Measurements from ENCODE around the gene MEGF9.

MEGF9 gene

GRCh38 chr9:120569556-120569955 is 144.7 kb downstream of the MEGF9 start:
- Histone ChIP-seq H3K36me3 (ENCODE audit: insufficient read depth, low read length) (peaks cover 73% of the 10 kb centered on the region), H3K9ac (ENCODE audit: low read depth, low read length) (no peak overlapping the region), H3K27ac (ENCODE audit: low read depth, low read length) (no peak overlapping the region), H3K9me3 (ENCODE audit: insufficient read depth, low read depth, low read length) (no peaks in the 10 kb centered on the region), H3K4me1 (ENCODE audit: insufficient read depth, low read length) (no peaks in the 10 kb centered on the region), H3K27me3 (ENCODE audit: insufficient read depth, low read length) (no peaks in the 10 kb centered on the region), H3K4me3 (ENCODE audit: low read length) (no peak overlapping the region)
- WGBS: 92% methylated on average over 5 of the region's 5 CpGs

- no peaks in the 10 kb centered on the region for H3K27me3 ChIP-seq (ENCODE audit: insufficient read depth, low read length)
- H3K27ac ChIP-seq (ENCODE audit: low read depth, low read length): no peak overlapping the region
- no peaks in the 10 kb centered on the region for H3K4me1 ChIP-seq (ENCODE audit: insufficient read depth, low read length)
- H3K36me3 ChIP-seq (ENCODE audit: insufficient read depth, low read length): peaks cover 75% of the 10 kb centered on the region
- no peak overlapping the region for H3K4me3 ChIP-seq (ENCODE audit: low read length)
- H3K9ac ChIP-seq (ENCODE audit: low read depth, low read length): no peak overlapping the region
- 95% methylated on average over 5 of the region's 5 CpGs for WGBS
- no peaks in the 10 kb centered on the region for H3K9me3 ChIP-seq (ENCODE audit: insufficient read depth, low read depth, low read length)
Observed at GRCh38 chr9:120568816-120569215, 145.5 kb downstream of the MEGF9 start.

- H3K9me3 ChIP-seq (ENCODE audit: insufficient read depth, low read depth, low read length): no peaks in the 10 kb centered on the region
- no peak overlapping the region for H3K4me3 ChIP-seq (ENCODE audit: low read length)
- no peak overlapping the region for H3K9ac ChIP-seq (ENCODE audit: low read depth, low read length)
- no peak overlapping the region for H3K27ac ChIP-seq (ENCODE audit: low read depth, low read length)
- H3K36me3 ChIP-seq (ENCODE audit: insufficient read depth, low read length): peaks cover 75% of the 10 kb centered on the region
- no peaks in the 10 kb centered on the region for H3K4me1 ChIP-seq (ENCODE audit: insufficient read depth, low read length)
- H3K27me3 ChIP-seq (ENCODE audit: insufficient read depth, low read length): no peaks in the 10 kb centered on the region
- 92% methylated on average over 4 of the region's 4 CpGs for WGBS
Observed at GRCh38 chr9:120567874-120568273, 146.4 kb downstream of the MEGF9 start.

- Histone ChIP-seq H3K4me1 (ENCODE audit: insufficient read depth, low read length) (no peaks in the 10 kb centered on the region), H3K36me3 (ENCODE audit: insufficient read depth, low read length) (peaks cover 74% of the 10 kb centered on the region), H3K27ac (ENCODE audit: low read depth, low read length) (no peak overlapping the region), H3K4me3 (ENCODE audit: low read length) (no peak overlapping the region), H3K9ac (ENCODE audit: low read depth, low read length) (no peak overlapping the region), H3K27me3 (ENCODE audit: insufficient read depth, low read length) (no peaks in the 10 kb centered on the region), H3K9me3 (ENCODE audit: insufficient read depth, low read depth, low read length) (no peaks in the 10 kb centered on the region)
- WGBS: 96% methylated on average over 3 of the region's 3 CpGs
Observed at GRCh38 chr9:120567081-120567480, 147.2 kb downstream of the MEGF9 start.

GRCh38 chr9:120564589-120564988 is 149.7 kb downstream of the MEGF9 start:
- Histone ChIP-seq H3K9me3 (ENCODE audit: insufficient read depth, low read depth, low read length) (no peaks in the 10 kb centered on the region), H3K9ac (ENCODE audit: low read depth, low read length) (no peak overlapping the region), H3K36me3 (ENCODE audit: insufficient read depth, low read length) (peaks cover 57% of the 10 kb centered on the region), H3K27me3 (ENCODE audit: insufficient read depth, low read length) (no peaks in the 10 kb centered on the region), H3K27ac (ENCODE audit: low read depth, low read length) (no peak overlapping the region), H3K4me1 (ENCODE audit: insufficient read depth, low read length) (no peaks in the 10 kb centered on the region), H3K4me3 (ENCODE audit: low read length) (no peak overlapping the region)
- 95% methylated on average over 3 of the region's 3 CpGs for WGBS

- Histone ChIP-seq H3K9me3 (ENCODE audit: insufficient read depth, low read depth, low read length) (no peaks in the 10 kb centered on the region), H3K9ac (ENCODE audit: low read depth, low read length) (no peak overlapping the region), H3K4me3 (ENCODE audit: low read length) (no peak overlapping the region), H3K36me3 (ENCODE audit: insufficient read depth, low read length) (peaks cover 47% of the 10 kb centered on the region), H3K27me3 (ENCODE audit: insufficient read depth, low read length) (no peaks in the 10 kb centered on the region), H3K27ac (ENCODE audit: low read depth, low read length) (no peak overlapping the region), H3K4me1 (ENCODE audit: insufficient read depth, low read length) (no peaks in the 10 kb centered on the region)
- WGBS: 94% methylated on average over 8 of the region's 8 CpGs
Observed at GRCh38 chr9:120562861-120563443, 151.3 kb downstream of the MEGF9 start.

- no peak overlapping the region for H3K4me3 ChIP-seq (ENCODE audit: low read length)
- H3K27ac ChIP-seq (ENCODE audit: low read depth, low read length): no peak overlapping the region
- WGBS: 91% methylated on average over 1 of the region's 1 CpG
- H3K36me3 ChIP-seq (ENCODE audit: insufficient read depth, low read length): peaks cover 35% of the 10 kb centered on the region
- H3K4me1 ChIP-seq (ENCODE audit: insufficient read depth, low read length): no peaks in the 10 kb centered on the region
- H3K9ac ChIP-seq (ENCODE audit: low read depth, low read length): no peak overlapping the region
- no peaks in the 10 kb centered on the region for H3K27me3 ChIP-seq (ENCODE audit: insufficient read depth, low read length)
- H3K9me3 ChIP-seq (ENCODE audit: insufficient read depth, low read depth, low read length): no peaks in the 10 kb centered on the region
Observed at GRCh38 chr9:120561709-120562108, 152.6 kb downstream of the MEGF9 start.

GRCh38 chr9:120559546-120559945 is 154.7 kb downstream of the MEGF9 start:
- no peak overlapping the region for H3K9ac ChIP-seq (ENCODE audit: low read depth, low read length)
- H3K4me3 ChIP-seq (ENCODE audit: low read length): no peak overlapping the region
- no peaks in the 10 kb centered on the region for H3K4me1 ChIP-seq (ENCODE audit: insufficient read depth, low read length)
- H3K27me3 ChIP-seq (ENCODE audit: insufficient read depth, low read length): no peaks in the 10 kb centered on the region
- WGBS: 89% methylated on average over 1 of the region's 1 CpG
- no peak overlapping the region for H3K27ac ChIP-seq (ENCODE audit: low read depth, low read length)
- peaks cover 27% of the 10 kb centered on the region for H3K36me3 ChIP-seq (ENCODE audit: insufficient read depth, low read length)
- no peaks in the 10 kb centered on the region for H3K9me3 ChIP-seq (ENCODE audit: insufficient read depth, low read depth, low read length)

- H3K27ac ChIP-seq (ENCODE audit: low read depth, low read length): no peak overlapping the region
- no peaks in the 10 kb centered on the region for H3K9me3 ChIP-seq (ENCODE audit: insufficient read depth, low read depth, low read length)
- H3K36me3 ChIP-seq (ENCODE audit: insufficient read depth, low read length): peaks cover 31% of the 10 kb centered on the region
- no peaks in the 10 kb centered on the region for H3K27me3 ChIP-seq (ENCODE audit: insufficient read depth, low read length)
- H3K4me3 ChIP-seq (ENCODE audit: low read length): no peak overlapping the region
- 97% methylated on average over 3 of the region's 3 CpGs for WGBS
- H3K4me1 ChIP-seq (ENCODE audit: insufficient read depth, low read length): no peaks in the 10 kb centered on the region
- H3K9ac ChIP-seq (ENCODE audit: low read depth, low read length): no peak overlapping the region
Observed at GRCh38 chr9:120558454-120558853, 155.8 kb downstream of the MEGF9 start.

GRCh38 chr9:120557205-120557604 is 157.1 kb downstream of the MEGF9 start:
- WGBS: 48% methylated on average over 2 of the region's 2 CpGs
- no peak overlapping the region for H3K4me3 ChIP-seq (ENCODE audit: low read length)
- H3K9ac ChIP-seq (ENCODE audit: low read depth, low read length): no peak overlapping the region
- no peaks in the 10 kb centered on the region for H3K9me3 ChIP-seq (ENCODE audit: insufficient read depth, low read depth, low read length)
- H3K36me3 ChIP-seq (ENCODE audit: insufficient read depth, low read length): peaks cover 35% of the 10 kb centered on the region
- H3K4me1 ChIP-seq (ENCODE audit: insufficient read depth, low read length): no peaks in the 10 kb centered on the region
- no peaks in the 10 kb centered on the region for H3K27me3 ChIP-seq (ENCODE audit: insufficient read depth, low read length)
- no peak overlapping the region for H3K27ac ChIP-seq (ENCODE audit: low read depth, low read length)

GRCh38 chr9:120556775-120557174 is 157.5 kb downstream of the MEGF9 start:
- H3K27me3 ChIP-seq (ENCODE audit: insufficient read depth, low read length): no peaks in the 10 kb centered on the region
- no peaks in the 10 kb centered on the region for H3K9me3 ChIP-seq (ENCODE audit: insufficient read depth, low read depth, low read length)
- WGBS: 98% methylated on average over 3 of the region's 3 CpGs
- no peak overlapping the region for H3K4me3 ChIP-seq (ENCODE audit: low read length)
- H3K4me1 ChIP-seq (ENCODE audit: insufficient read depth, low read length): no peaks in the 10 kb centered on the region
- peaks cover 32% of the 10 kb centered on the region for H3K36me3 ChIP-seq (ENCODE audit: insufficient read depth, low read length)
- H3K27ac ChIP-seq (ENCODE audit: low read depth, low read length): no peak overlapping the region
- H3K9ac ChIP-seq (ENCODE audit: low read depth, low read length): no peak overlapping the region

- no peak overlapping the region for H3K27ac ChIP-seq (ENCODE audit: low read depth, low read length)
- no peaks in the 10 kb centered on the region for H3K27me3 ChIP-seq (ENCODE audit: insufficient read depth, low read length)
- H3K9ac ChIP-seq (ENCODE audit: low read depth, low read length): no peak overlapping the region
- H3K4me3 ChIP-seq (ENCODE audit: low read length): no peak overlapping the region
- 94% methylated on average over 3 of the region's 4 CpGs for whole genome bisulfite sequencing
- H3K4me1 ChIP-seq (ENCODE audit: insufficient read depth, low read length): no peaks in the 10 kb centered on the region
- peaks cover 32% of the 10 kb centered on the region for H3K36me3 ChIP-seq (ENCODE audit: insufficient read depth, low read length)
- H3K9me3 ChIP-seq (ENCODE audit: insufficient read depth, low read depth, low read length): no peaks in the 10 kb centered on the region
Observed at GRCh38 chr9:120555839-120556238, 158.4 kb downstream of the MEGF9 start.
